ENCODE measurements around the gene MRPS25.

GRCh38 chr3:15063656-15064286, 1.3 kb downstream of the MRPS25 start:
- TF ChIP-seq SP1 (IDR thresholded peaks at IDR 0.05) = no peak
- no peak for TF ChIP-seq NFRKB (IDR thresholded peaks at IDR 0.05)
- TF ChIP-seq BHLHE40 (IDR thresholded peaks at IDR 0.05; ENCODE audit: borderline replicate concordance) = no peak
- TF ChIP-seq CTBP1 (IDR thresholded peaks at IDR 0.05; ENCODE audit: borderline replicate concordance) = no peak
- TF ChIP-seq ELF4 (IDR thresholded peaks at IDR 0.05) = no peak
- TF ChIP-seq SUZ12 (IDR thresholded peaks at IDR 0.05) = no peak
- no peak for TF ChIP-seq L3MBTL2 (conservative IDR thresholded peaks at IDR 0.05)
- TF ChIP-seq HDGF (IDR thresholded peaks at IDR 0.05; ENCODE audit: borderline replicate concordance) = no peak
- TF ChIP-seq ARNT (IDR thresholded peaks at IDR 0.05) = no peak
- TF ChIP-seq ZNF384 (IDR thresholded peaks at IDR 0.05) = no peak
- TF ChIP-seq TARDBP (IDR thresholded peaks at IDR 0.05) = no peak
- no peak for TF ChIP-seq FOXM1 (IDR thresholded peaks at IDR 0.05; ENCODE audit: borderline replicate concordance)
